Fibroblast of mammary gland (primary cell): ENCODE results near the gene ZC3H12C.
A peak's percentile ranks its signal among the peaks of the same experiment; 100 is the strongest.

Experiments
- DNase-seq: peaks from one replicate; pipeline ENCODE4 v3.0.0-alpha.2; 2010; ENCODE audit warnings: low read depth
- H3K4me3 ChIP-seq: 2 replicates; pipeline ENCODE4 v1.5.1; 2011; ENCODE audit warnings: low read depth, mild to moderate bottlenecking, low read length, moderate library complexity; ENCODE audit not compliant: control insufficient read depth
- CTCF ChIP-seq: conservative IDR thresholded peaks from 2 replicates; pipeline ENCODE4 v1.5.1; 2011; ENCODE audit warnings: low read depth, low read length, inconsistent platforms; ENCODE audit not compliant: control insufficient read depth, insufficient read depth

Gene ZC3H12C

GRCh38 chr11:110165039-110165925, 72.1 kb downstream of the ZC3H12C start:
- no peak overlapping the region for H3K4me3 ChIP-seq
- no peak for TF ChIP-seq CTCF
- no peak for DNase-seq

- no peak for TF ChIP-seq CTCF
- no peak for DNase-seq
- H3K4me3 ChIP-seq: no peak overlapping the region
Observed at GRCh38 chr11:110168033-110168803, 75.0 kb downstream of the ZC3H12C start.

- DNase-seq: no peak
- no peak overlapping the region for H3K4me3 ChIP-seq
- TF ChIP-seq CTCF: no peak
Observed at GRCh38 chr11:110169738-110170137, 76.5 kb downstream of the ZC3H12C start.

GRCh38 chr11:110172468-110173065, 79.4 kb downstream of the ZC3H12C start:
- TF ChIP-seq CTCF: no peak
- peak; percentile 56 for DNase-seq
- H3K4me3 ChIP-seq: no peak overlapping the region

GRCh38 chr11:110173811-110174644, 80.8 kb downstream of the ZC3H12C start:
- peak; percentile 83 for DNase-seq
- no peak overlapping the region for H3K4me3 ChIP-seq
- peak; percentile 92 for TF ChIP-seq CTCF
